Midbrain (tissue), 1 donor: Measurements from ENCODE around the gene MSS51.
"Not testable (repeated sequence)": the region's sequence is repeated elsewhere in the genome, so short reads cannot be mapped to it uniquely, and the experiment has no call there.

Experiments used
- DNase-seq: peaks from one replicate; lab custom pipeline; 2025; lab: John Stamatoyannopoulos, UW

The MSS51 gene

GRCh38 chr10:73414230-73414945 is 19.0 kb downstream of the MSS51 start:
- DNase-seq: no peak

- peak; percentile 94 for DNase-seq
These were observed 19.7 kb downstream of the MSS51 start, which contains the start of gene ANXA7 for GRCh38 chr10:73413528-73414229. TSS of gene ANXA7 (minus strand) at chr10:73414058. CDS start at chr10:73400856, 13,202 bp downstream.

GRCh38 chr10:73413108-73413527 is 20.2 kb downstream of the MSS51 start:
- no peak for DNase-seq

- no peak for DNase-seq
These were observed 22.5 kb downstream of the MSS51 start for GRCh38 chr10:73410897-73411296.

GRCh38 chr10:73408978-73409521 is 24.3 kb downstream of the MSS51 start:
- no peak for DNase-seq

GRCh38 chr10:73408061-73408460 is 25.3 kb downstream of the MSS51 start:
- DNase-seq: no peak

- DNase-seq: no peak
These were observed 25.9 kb downstream of the MSS51 start for GRCh38 chr10:73407495-73407894.

GRCh38 chr10:73406846-73407245 is 26.5 kb downstream of the MSS51 start:
- no peak for DNase-seq

- DNase-seq: no peak
These were observed 27.8 kb downstream of the MSS51 start for GRCh38 chr10:73405556-73405955.

GRCh38 chr10:73404690-73405089 is 28.7 kb downstream of the MSS51 start:
- DNase-seq: no peak

- no peak for DNase-seq
These were observed 31.7 kb downstream of the MSS51 start for GRCh38 chr10:73401636-73402035.

GRCh38 chr10:73399063-73399462 is 34.3 kb downstream of the MSS51 start:
- DNase-seq: no peak

GRCh38 chr10:73398024-73398423 is 35.3 kb downstream of the MSS51 start:
- DNase-seq: no peak

GRCh38 chr10:73394325-73394724 is 39.0 kb downstream of the MSS51 start:
- DNase-seq: not testable (repeated sequence)

- no peak for DNase-seq
These were observed 45.1 kb downstream of the MSS51 start for GRCh38 chr10:73388228-73388627.

GRCh38 chr10:73386583-73386982 is 46.8 kb downstream of the MSS51 start:
- DNase-seq: no peak

- no peak for DNase-seq
These were observed 54.2 kb downstream of the MSS51 start for GRCh38 chr10:73379064-73379748.

GRCh38 chr10:73376679-73377078 is 56.7 kb downstream of the MSS51 start:
- DNase-seq: no peak
